Pons (tissue), 1 donor: ENCODE results near the gene TSEN15.

Source experiments
- DNase-seq: peaks from one replicate; pipeline ENCODE4 v3.0.0-alpha.2; 2016; ENCODE audit warnings: low spot score

Gene TSEN15

DNA sequence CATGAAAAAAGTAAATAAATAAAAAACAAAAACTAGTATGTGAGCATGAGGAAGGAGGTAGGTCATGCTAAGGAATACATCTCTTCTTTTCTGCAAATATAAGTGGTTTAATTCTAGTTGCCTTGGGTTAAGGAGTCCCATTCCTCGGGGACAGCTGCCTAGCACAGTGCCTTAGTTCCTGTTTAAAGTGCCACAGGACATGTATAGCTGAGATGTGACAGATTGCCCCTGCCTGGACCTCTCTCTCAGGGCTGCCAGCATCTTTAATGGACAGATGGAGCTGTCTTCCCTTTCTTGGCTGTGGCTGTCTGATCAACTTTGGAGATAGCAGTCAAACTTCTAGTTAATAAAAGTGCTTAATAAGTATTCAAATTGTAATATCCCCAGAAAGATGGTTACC lies 50.0 kb downstream of the TSEN15 start:
- no peak for DNase-seq

DNA sequence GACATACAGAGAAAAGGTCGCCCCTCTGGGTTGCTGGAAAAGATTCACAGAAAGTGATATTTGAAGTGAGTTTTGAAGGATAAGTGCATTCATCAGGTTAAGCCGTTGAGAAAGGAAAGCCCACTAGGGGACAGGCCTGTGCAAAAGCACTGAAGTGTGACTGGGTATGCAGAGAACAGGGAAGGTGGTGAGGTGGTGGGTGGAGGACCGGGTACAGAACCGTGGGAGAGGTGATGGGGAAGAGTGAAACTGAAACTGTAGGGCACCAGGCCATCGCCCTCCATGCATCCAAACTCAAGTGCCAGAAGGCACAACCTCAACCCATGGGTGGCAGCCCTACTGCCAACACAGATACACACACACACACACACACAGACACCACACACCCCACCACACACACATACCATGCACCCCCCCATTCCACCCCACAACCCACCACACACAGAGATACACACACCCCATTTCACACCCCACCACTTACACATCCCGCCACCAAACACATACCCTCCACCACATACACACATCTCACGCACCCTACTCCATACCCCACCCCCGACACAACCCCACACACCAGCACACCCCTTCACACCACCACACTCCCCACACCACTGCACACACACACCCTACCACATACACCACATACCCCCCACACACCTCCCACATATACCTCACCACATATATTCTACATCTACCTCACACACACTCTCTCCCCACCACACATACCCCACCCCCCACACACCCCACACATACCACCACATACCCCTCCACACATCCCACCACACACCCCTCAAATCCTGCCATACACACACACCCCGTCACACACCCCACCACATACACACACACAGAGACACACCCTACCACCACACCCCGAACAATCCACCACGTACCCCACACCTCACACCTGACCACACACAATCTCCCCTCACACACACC lies 59.0 kb downstream of the TSEN15 start:
- no peak for DNase-seq

DNA sequence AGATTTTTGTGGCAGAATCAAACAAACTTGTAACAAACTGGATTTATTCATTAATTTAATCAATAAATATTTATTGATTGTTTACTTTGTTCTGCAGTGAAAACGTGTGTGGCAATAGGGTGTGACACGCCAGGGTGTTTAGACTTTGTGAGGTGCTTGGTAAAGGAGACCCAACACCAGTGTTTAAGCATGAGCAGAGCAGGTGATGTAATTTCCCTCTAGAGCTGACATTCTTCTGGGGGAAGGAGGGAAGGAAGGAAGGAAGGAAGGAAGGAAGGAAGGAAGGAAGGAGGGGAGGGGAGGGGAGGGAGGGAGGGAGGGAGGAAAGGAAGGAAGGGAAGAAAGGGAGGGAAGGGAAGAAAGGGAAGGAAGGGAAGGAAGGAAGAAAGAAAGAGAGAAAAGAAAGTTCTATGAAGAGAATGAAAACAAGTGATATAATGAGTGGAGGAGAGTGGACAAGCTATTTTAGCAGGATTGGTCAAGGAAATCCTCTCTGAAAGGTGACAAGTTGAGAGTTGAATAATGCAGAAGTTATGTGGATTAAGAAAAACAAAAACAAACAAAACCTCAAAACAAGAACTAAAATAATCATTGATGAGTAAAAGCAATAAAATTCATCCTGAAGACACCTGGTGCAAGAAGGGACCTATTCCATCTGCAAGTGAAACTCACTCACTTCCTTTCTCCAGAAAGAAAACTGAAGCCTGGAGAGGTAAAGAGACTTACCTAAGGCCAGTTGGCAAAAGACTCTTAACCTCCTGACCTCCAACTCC lies 60.8 kb downstream of the TSEN15 start:
- no peak for DNase-seq

DNA sequence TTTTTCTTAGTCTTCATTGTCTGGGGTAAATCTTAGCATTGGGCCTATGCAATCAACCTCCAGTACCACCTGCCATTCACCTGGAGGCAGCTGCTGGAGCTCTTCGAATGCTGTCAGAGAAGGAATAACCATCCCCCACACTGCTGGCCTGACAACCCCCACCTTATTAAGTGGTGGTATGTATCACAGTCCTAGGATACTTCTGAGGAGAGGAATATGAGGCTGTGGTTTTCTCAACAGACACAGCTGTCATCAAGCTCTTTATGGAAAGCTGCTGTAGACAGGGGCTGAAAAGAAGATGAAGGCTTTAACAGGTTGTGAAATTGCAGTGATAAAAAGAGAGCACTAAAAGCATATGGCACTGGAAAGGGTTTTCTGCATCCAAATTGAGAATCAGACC lies 61.7 kb downstream of the TSEN15 start:
- DNase-seq = no peak

DNA sequence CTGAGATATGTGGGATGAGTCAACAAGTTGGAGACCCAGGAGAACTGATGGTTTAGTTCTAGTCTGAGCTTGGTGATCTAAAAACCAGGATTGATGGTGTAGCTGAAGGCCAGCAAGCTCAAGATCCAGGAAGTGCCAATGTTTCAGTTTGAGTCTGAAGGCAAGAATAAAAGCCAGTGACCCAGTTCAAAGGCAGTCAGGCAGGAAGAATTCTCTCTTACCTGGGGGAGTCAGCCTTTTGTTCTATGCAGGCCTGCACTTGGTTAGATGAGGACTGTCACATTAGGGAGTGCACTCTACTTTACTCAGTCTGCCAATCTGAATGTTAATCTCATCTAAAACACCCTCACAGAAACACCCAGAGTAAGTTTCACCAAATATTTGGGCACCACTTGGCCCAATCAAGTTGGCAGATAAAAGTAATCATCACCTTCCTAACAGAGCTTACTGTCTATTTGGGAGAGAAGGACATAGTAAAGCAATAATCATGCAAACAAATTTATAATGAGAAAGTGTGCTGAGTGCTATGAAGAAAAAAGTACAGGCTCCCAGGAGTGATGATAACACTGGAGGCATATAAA lies 63.4 kb downstream of the TSEN15 start:
- DNase-seq = no peak

DNA sequence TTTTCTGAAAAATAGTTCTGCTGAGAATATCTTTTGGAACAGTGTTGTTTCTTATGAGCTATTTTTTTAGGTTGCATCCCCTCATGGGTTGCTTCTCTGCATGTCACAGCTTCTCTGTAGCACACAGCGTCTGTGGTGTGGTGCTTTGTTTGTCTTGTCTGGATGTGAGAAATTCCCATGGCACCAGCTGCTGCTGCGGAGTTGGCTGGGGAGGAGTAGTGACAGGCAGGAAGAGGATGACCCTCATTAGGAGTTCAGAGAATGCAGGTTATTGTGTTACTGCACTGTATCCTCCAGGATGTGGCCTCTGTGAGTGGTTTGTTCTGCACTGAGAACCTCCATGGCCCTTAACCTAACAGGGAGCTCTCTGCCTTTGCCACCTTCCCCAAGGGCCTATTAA lies 64.8 kb downstream of the TSEN15 start:
- no peak for DNase-seq

DNA sequence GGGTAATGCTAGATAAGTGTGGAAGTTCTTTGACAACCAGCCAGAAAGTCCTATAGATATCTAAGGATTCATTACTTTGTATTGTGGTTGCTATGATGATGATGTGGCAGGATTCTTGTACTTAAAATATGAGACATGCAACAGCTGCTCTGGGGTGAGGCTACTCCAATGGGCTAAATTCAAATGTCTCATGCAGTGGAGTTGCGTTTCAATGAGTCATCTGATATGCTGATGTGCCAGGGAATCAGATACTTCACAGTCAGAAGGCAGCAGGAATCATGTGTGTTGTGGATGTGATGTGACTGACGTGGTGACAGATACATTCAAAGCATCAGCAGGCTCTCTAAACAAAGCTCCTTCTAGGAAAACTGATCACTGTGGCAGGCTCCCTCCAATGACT lies 66.5 kb downstream of the TSEN15 start:
- no peak for DNase-seq
